Stimulated activated memory B cell treated with anti-CD40 and anti-IgM and Interleukin-4, amounts not matched to agents 10 μg/mL and 1 μg/mL and 100 μg/mL, for 72 hours (primary cell): ENCODE results near the gene TARBP1.
A peak's percentile ranks its signal among the peaks of the same experiment; 100 is the strongest.

Source experiments
- ATAC-seq: fragments of 150-1000 bp; cut with Tn5 transposase; 2 replicates; pipeline ENCODE4 v1.10.0; 2021
- H3K27ac Mint-ChIP-seq: one replicate; pipeline ENCODE4 v1.8.0; 2022; ENCODE audit warnings: mild to moderate bottlenecking, mixed read lengths
- H3K27me3 Mint-ChIP-seq: one replicate; pipeline ENCODE4 v1.8.0; 2022; ENCODE audit warnings: mixed read lengths
- H3K36me3 Mint-ChIP-seq: one replicate; pipeline ENCODE4 v1.8.0; 2022; ENCODE audit warnings: mixed read lengths
- H3K4me1 Mint-ChIP-seq: one replicate; pipeline ENCODE4 v1.8.0; 2022; ENCODE audit warnings: mixed read lengths
- H3K4me3 Mint-ChIP-seq: one replicate; pipeline ENCODE4 v1.8.0; 2022; ENCODE audit warnings: mild to moderate bottlenecking, moderate library complexity, mixed read lengths
- H3K9me3 Mint-ChIP-seq: one replicate; pipeline ENCODE4 v1.8.0; 2022; ENCODE audit warnings: mixed read lengths

The TARBP1 gene

GRCh38 chr1:234440348-234440747, 38.6 kb downstream of the TARBP1 start:
- no peak overlapping the region for H3K27ac Mint-ChIP-seq
- H3K4me1 Mint-ChIP-seq: no peaks in the 10 kb centered on the region
- no peaks in the 10 kb centered on the region for H3K27me3 Mint-ChIP-seq
- H3K4me3 Mint-ChIP-seq: no peak overlapping the region
- ATAC-seq: no peak
- peaks cover 6% of the 10 kb centered on the region for H3K9me3 Mint-ChIP-seq
- H3K36me3 Mint-ChIP-seq: peaks cover 85% of the 10 kb centered on the region

DNA sequence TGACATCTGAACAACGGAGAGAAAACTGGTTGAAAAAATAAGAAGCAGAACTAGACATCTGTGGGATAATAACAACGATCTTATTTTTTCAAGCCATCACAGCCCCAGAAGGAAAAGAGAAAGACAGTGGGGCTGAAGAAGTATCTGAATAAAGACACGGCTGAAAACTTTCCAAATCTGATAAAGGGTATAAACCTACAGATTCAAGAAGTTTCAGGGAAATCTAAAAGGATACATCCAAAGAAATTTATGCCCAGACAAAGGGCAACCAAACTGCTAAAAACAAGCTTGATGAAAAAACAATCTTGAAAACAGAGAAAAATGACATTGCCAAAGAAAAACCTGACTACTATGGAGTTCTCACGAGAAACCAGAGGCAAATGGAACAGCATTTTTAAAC, 40.4 kb downstream of the TARBP1 start:
- no peak overlapping the region for H3K27ac Mint-ChIP-seq
- peaks cover 6% of the 10 kb centered on the region for H3K9me3 Mint-ChIP-seq
- peaks cover 82% of the 10 kb centered on the region for H3K36me3 Mint-ChIP-seq

GRCh38 chr1:234437423-234438171, 41.4 kb downstream of the TARBP1 start:
- peaks cover 80% of the 10 kb centered on the region for H3K36me3 Mint-ChIP-seq
- H3K27me3 Mint-ChIP-seq: no peaks in the 10 kb centered on the region
- H3K9me3 Mint-ChIP-seq: peaks cover 6% of the 10 kb centered on the region
- no peak overlapping the region for H3K27ac Mint-ChIP-seq
- no peak overlapping the region for H3K4me3 Mint-ChIP-seq
- ATAC-seq: no peak
- peaks cover 12% of the 10 kb centered on the region for H3K4me1 Mint-ChIP-seq

More for the DNA sequence above, 40.4 kb downstream of the TARBP1 start:
- Mint-ChIP-seq H3K4me3 (no peak overlapping the region), H3K27me3 (no peaks in the 10 kb centered on the region), H3K4me1 (peaks cover 10% of the 10 kb centered on the region)
- ATAC-seq: no peak

GRCh38 chr1:234435620-234436019, 43.4 kb downstream of the TARBP1 start:
- H3K27ac Mint-ChIP-seq: no peak overlapping the region
- no peak for ATAC-seq
- peaks cover 79% of the 10 kb centered on the region for H3K36me3 Mint-ChIP-seq
- peaks cover 12% of the 10 kb centered on the region for H3K4me1 Mint-ChIP-seq
- H3K9me3 Mint-ChIP-seq: peaks cover 6% of the 10 kb centered on the region
- no peak overlapping the region for H3K4me3 Mint-ChIP-seq
- H3K27me3 Mint-ChIP-seq: no peaks in the 10 kb centered on the region

GRCh38 chr1:234434706-234435105, 44.3 kb downstream of the TARBP1 start:
- no peaks in the 10 kb centered on the region for H3K9me3 Mint-ChIP-seq
- no peak overlapping the region for H3K27ac Mint-ChIP-seq

DNA sequence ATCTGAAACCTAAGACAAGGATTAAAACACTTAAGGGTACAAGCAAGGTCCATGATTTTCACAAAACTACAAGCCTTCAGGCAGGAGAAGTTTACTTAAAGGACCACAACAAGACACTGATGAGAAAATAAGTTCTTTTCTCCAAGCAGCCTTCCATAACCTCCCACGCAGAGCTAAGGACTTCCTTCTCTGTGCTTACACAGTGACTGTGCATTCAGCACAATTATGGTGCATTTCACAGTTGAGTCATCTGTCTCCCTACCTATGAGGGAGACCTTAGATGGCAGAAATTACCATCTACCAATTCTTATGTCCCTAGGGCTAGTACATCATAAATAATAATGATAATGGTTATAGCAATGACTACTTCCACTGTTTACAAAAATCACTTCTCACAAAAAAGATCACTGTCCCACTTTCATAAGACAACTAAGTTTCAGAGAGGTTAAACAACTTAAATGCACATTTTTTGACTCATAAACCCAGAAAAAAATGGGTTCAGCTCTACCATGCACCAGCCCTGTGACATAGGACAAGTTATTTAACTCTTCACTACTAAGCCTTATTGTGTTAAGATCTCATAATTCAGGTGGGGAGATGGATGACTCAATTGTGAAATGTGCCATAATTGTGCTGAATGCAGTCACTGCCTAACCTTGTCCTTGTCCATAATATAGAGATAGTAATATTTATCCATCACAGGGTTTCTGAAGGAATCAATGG, 45.3 kb downstream of the TARBP1 start:
- no peak overlapping the region for H3K4me3 Mint-ChIP-seq
- peaks cover 12% of the 10 kb centered on the region for H3K4me1 Mint-ChIP-seq
- no peak overlapping the region for H3K27ac Mint-ChIP-seq
- H3K36me3 Mint-ChIP-seq: peaks cover 77% of the 10 kb centered on the region
- no peaks in the 10 kb centered on the region for H3K27me3 Mint-ChIP-seq
- ATAC-seq: peak; percentile 55
- H3K9me3 Mint-ChIP-seq: no peaks in the 10 kb centered on the region

More at GRCh38 chr1:234434706-234435105, 44.3 kb downstream of the TARBP1 start:
- no peak for ATAC-seq
- peaks cover 12% of the 10 kb centered on the region for H3K4me1 Mint-ChIP-seq
- no peaks in the 10 kb centered on the region for H3K27me3 Mint-ChIP-seq
- H3K4me3 Mint-ChIP-seq: no peak overlapping the region
- H3K36me3 Mint-ChIP-seq: peaks cover 79% of the 10 kb centered on the region

DNA sequence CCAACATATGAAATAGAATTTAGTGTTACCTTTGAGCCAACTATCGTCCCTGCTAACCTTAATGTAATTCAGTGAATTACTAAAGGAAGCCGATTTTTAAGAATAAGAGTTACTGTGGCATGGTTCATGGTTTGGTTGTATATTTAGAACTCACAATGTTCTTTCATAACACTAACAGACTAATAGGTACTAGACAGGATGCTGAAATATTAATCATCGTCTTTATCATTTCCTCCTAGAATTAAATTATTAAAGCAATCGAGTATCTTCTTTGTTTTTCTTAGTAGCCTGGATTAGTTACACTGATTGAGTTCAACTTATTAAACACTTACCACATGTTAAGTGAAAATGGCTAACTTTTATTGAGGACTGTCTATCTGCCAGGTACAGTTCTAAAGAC, 47.7 kb downstream of the TARBP1 start:
- Mint-ChIP-seq H3K4me3 (no peak overlapping the region), H3K27ac (no peak overlapping the region), H3K36me3 (peaks cover 75% of the 10 kb centered on the region), H3K4me1 (peaks cover 12% of the 10 kb centered on the region), H3K9me3 (no peaks in the 10 kb centered on the region), H3K27me3 (no peaks in the 10 kb centered on the region)
- ATAC-seq: no peak

DNA sequence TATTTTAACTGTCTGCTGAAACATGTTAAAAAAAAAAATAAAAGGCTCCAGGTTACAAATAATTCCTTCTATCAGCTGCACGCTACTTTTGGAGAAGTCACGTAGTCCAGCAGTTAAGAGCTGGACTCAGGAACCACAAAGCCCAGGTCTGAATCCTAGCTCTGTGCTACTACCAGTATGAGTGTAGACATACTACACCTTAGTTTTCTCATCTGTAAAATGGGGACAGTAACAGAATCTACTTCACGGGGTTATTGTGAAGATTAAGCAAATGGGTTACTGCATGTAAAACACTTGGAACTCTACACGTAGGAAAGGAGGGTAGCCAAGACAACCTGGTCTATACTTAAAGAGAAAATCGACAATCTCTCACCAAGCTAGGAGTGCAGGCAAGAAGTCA, 48.3 kb downstream of the TARBP1 start:
- Mint-ChIP-seq H3K27me3 (no peaks in the 10 kb centered on the region), H3K4me1 (peaks cover 12% of the 10 kb centered on the region), H3K4me3 (no peak overlapping the region), H3K9me3 (no peaks in the 10 kb centered on the region), H3K36me3 (peaks cover 74% of the 10 kb centered on the region), H3K27ac (no peak overlapping the region)
- no peak for ATAC-seq

DNA sequence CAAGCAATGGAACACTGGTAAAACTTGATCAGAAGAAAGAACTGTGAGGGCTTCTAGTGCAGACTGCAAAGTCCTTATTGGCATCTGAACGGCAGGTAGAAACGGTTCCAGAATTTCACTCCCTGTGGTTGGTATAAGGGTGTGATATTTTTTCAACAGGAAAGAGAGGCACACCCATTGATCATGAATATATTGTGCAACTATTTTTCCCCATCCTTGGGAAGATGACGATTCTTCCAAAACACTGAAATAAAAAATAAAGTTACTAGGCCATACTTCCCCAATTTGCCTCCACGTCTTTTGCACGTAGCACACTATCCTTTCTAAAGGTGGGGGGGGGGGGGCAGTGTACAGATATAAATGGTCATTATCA, 49.6 kb downstream of the TARBP1 start:
- no peaks in the 10 kb centered on the region for H3K9me3 Mint-ChIP-seq
- peaks cover 11% of the 10 kb centered on the region for H3K4me1 Mint-ChIP-seq
- ATAC-seq: no peak
- peaks cover 72% of the 10 kb centered on the region for H3K36me3 Mint-ChIP-seq
- no peak overlapping the region for H3K4me3 Mint-ChIP-seq
- no peaks in the 10 kb centered on the region for H3K27me3 Mint-ChIP-seq
- no peak overlapping the region for H3K27ac Mint-ChIP-seq

- Mint-ChIP-seq H3K27me3 (no peaks in the 10 kb centered on the region), H3K4me3 (no peak overlapping the region), H3K9me3 (no peaks in the 10 kb centered on the region), H3K27ac (no peak overlapping the region), H3K36me3 (peaks cover 72% of the 10 kb centered on the region), H3K4me1 (no peaks in the 10 kb centered on the region)
- ATAC-seq: no peak
Observed at GRCh38 chr1:234427950-234428646, 50.9 kb downstream of the TARBP1 start.

- Mint-ChIP-seq H3K36me3 (peaks cover 65% of the 10 kb centered on the region), H3K27me3 (no peaks in the 10 kb centered on the region), H3K27ac (no peak overlapping the region), H3K4me3 (no peak overlapping the region), H3K4me1 (no peaks in the 10 kb centered on the region), H3K9me3 (no peaks in the 10 kb centered on the region)
- no peak for ATAC-seq
Observed at GRCh38 chr1:234413990-234414389, 65.0 kb downstream of the TARBP1 start.

DNA sequence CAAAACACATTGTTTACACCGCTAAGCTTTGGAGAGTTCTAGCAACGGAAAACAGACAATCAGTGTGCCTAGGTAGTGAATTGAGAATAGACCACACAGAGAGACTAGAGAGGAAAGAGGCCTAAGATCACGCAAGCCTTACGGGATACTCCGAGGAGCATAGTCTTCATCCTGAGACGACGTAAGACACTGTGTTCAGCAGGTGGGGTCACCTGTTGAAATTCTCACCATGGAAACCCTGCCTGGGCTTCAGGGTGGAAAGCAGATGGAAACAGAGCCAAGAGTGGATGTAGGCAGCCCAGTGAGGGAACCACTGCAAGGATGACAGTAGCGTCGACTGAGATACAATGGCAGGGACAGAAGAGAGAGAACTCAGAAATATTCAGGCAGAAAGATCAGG, 65.5 kb downstream of the TARBP1 start:
- H3K4me3 Mint-ChIP-seq: no peak overlapping the region
- no peaks in the 10 kb centered on the region for H3K4me1 Mint-ChIP-seq
- H3K36me3 Mint-ChIP-seq: peaks cover 66% of the 10 kb centered on the region
- no peak for ATAC-seq
- H3K27me3 Mint-ChIP-seq: no peaks in the 10 kb centered on the region
- no peaks in the 10 kb centered on the region for H3K9me3 Mint-ChIP-seq
- no peak overlapping the region for H3K27ac Mint-ChIP-seq

GRCh38 chr1:234412830-234413229, 66.1 kb downstream of the TARBP1 start:
- no peaks in the 10 kb centered on the region for H3K27me3 Mint-ChIP-seq
- peaks cover 66% of the 10 kb centered on the region for H3K36me3 Mint-ChIP-seq
- H3K9me3 Mint-ChIP-seq: no peaks in the 10 kb centered on the region
- H3K27ac Mint-ChIP-seq: no peak overlapping the region
- ATAC-seq: no peak
- no peak overlapping the region for H3K4me3 Mint-ChIP-seq
- no peaks in the 10 kb centered on the region for H3K4me1 Mint-ChIP-seq

DNA sequence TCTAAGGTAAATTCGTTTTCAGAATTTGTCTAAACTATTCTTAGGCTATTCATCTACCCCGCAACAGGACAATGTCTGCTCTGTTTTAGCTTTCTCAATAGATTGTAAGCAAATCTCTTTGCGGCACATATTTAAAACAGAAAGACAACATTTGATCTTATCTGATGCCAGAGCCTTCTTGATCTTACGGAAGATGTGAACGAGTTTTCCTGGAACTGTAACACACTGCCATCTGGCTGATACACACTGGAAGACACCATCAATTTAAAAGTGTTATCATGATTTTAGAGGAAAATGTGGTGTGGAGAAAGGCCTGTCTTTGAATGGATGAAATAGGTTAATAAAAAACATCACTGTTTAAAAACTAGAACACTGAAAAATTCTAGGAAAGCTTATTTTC, 69.7 kb downstream of the TARBP1 start:
- H3K4me1 Mint-ChIP-seq: no peaks in the 10 kb centered on the region

GRCh38 chr1:234408757-234409156, 70.2 kb downstream of the TARBP1 start:
- H3K27me3 Mint-ChIP-seq: no peaks in the 10 kb centered on the region
- H3K4me3 Mint-ChIP-seq: no peak overlapping the region
- H3K9me3 Mint-ChIP-seq: no peaks in the 10 kb centered on the region
- no peak overlapping the region for H3K27ac Mint-ChIP-seq
- H3K4me1 Mint-ChIP-seq: no peaks in the 10 kb centered on the region
- peaks cover 50% of the 10 kb centered on the region for H3K36me3 Mint-ChIP-seq
- ATAC-seq: no peak

More for the DNA sequence above, 69.7 kb downstream of the TARBP1 start:
- H3K4me3 Mint-ChIP-seq: no peak overlapping the region
- no peaks in the 10 kb centered on the region for H3K27me3 Mint-ChIP-seq
- H3K27ac Mint-ChIP-seq: no peak overlapping the region
- ATAC-seq: no peak
- H3K36me3 Mint-ChIP-seq: peaks cover 53% of the 10 kb centered on the region
- H3K9me3 Mint-ChIP-seq: no peaks in the 10 kb centered on the region
